Medulla oblongata (tissue), 1 donor: Measurements from ENCODE around the gene CENPU.

ENCODE experiments used
- DNase-seq: peaks from one replicate; pipeline ENCODE4 v3.0.0-alpha.2; 2015; ENCODE audit errors: extremely low spot score

Gene CENPU

DNA sequence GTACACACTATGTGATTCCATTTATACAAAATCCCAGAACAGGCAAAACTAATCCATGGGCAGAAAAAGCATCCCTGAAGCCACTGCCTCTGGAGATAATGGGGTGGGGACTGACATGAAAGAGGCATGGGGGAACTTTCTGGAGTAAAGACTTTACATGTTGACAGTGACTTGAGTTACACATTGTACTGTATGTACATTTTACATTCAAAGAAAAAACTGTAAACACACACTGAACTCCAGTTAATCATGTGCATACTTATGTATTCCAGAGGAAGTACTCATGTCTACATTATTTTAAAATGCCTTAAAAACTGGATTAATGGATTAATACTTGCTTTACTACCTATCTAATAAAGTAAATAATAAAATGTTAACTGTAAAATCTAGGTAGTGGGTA, 21.6 kb downstream of the CENPU start:
- DNase-seq: no peak

DNA sequence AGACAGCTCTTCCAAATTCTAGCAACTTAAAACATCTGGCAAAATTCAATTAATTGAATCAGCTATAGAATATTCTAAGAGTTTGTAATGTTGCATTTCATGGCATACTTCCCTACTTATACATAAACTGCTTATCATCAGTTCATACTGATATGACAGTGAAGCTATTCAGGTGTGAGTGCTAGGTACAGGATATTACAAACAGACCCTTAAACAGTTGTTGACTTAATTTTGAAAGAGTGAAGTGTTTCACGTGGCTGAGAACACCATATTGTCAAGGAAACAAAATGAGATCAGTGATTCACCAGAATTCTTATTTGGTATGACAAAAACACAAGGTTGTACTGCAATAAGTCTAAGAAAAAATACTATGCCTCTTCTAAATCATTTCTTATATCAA, 27.4 kb downstream of the CENPU start:
- no peak for DNase-seq

DNA sequence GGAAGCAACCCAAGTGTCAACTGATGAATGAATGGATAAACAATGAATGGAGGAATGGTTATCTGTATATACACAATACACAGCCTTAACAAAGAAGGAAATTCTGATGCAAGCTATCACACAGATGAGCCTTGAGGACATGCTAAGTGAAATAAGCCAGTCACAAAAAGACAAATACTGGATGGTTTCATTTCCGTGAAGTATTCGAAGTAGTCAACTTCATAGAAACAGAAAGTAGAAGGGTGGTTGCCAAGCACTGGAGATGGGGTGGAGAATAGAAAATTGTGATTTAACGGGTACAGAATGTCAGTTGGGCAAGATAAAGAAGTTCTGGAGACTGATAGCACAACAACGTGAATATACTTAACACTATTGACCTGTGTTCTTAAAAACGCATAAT, 28.2 kb downstream of the CENPU start:
- no peak for DNase-seq

DNA sequence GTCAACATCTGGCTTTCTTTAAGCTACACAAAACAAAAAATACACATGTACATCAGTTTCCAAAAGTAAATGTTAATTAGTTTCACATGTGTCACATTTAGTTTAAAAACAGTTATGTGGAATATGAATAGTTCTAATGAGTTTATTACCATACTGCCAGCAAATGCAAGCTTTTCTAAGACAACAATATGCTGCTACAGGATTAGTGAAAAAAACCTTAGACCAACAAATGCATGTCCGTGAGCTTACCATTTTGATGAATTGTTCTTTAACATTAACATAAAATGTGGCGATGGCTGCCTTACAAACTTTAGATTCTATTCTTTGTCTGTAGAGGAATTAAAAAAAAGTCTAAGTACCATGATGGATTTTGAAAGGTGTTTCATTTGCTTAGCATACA, 31.8 kb downstream of the CENPU start:
- DNase-seq: no peak

DNA sequence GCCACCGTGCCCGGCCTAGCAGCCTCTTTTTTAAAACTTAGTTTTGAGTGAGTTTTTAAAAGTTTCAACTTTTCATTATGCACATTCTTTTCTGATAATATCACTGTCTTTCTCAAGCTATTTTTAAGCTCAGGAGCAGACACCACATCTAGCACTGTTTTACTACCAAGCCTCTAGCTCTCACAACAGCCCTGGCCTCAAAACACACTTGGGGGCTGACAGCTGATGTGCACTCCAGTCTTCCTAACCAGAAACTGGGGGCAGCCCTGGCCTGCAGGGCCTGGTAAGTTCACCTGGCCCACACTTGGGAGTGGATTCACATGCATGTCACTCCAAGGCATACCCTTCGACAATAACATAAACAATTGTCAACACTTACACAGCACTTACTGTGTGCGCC, 34.0 kb downstream of the CENPU start:
- DNase-seq: no peak

DNA sequence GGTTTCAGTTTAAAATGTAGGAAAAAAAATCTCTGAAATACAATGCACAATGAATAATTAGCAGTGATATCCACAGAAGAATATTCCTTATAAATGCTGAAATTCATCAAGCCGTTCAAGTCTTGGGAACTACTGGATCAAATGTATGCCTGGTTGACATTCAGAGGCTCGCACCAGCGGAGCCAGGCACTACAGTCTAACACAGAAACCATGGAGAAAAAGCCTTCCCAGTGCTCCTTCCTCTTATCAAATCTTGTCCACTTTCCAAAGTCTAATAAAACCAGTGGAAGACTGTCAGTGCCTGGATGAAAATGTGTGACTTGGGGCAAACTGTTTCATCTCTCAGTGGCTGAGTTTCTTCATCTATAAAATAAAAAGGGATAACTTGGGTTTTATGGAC, 35.9 kb downstream of the CENPU start:
- peak; percentile 24 for DNase-seq

DNA sequence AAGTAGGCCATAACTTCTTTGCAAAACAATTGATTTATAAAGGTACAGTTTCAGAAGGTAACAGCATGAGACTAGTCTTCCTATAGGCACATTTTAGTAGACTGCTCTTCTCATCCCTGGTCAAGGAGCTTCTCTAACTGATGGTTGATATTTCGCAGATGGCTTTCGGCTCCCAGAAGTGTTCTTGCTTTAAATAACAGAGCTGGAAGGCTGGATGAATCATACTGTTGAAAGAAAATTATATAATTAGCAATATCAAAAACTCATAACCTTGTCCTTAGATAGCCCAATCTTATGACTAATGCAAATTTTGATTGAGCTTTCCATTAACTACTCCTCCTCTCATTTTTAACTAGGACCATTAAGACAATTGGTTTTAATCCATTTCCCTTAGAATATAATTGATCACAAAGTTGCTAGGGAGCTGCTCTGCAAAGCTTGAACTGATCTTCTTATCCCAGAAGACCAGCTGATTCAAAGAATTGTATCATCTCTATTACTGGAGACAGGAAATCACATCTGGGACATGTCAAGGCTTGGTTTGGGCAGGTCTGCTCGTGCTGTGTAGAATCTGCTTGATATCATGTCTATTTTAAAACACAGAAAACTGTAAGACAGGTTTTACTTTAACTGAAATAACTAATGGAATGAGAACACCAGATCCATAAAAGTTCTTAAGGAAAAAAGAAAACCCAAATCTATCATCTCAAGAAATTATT, 38.6 kb downstream of the CENPU start:
- no peak for DNase-seq

DNA sequence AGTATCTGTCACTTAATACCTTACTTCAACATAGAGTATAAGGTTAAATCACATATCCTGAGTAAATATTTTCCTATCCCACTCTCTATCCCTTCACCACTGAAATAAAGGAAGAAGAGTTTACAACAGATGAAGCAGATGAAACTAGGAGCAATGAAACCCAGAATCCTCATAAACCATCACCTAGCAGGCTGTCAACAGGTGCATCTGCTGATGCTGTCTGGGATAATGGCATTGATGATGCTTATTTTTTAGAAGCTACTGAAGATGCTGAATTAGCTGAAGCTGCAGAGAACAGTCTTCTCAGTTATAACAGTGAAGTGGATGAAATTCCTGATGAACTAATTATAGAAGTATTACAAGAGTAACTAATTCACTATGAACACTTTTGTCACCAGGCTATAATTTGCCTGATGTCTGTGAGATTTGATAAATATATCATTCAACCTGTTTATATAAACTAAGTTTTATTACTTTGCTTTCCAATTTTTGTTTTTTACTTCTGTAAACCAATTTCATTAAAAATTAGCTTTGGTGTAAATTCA, 39.4 kb downstream of the CENPU start:
- no peak for DNase-seq

DNA sequence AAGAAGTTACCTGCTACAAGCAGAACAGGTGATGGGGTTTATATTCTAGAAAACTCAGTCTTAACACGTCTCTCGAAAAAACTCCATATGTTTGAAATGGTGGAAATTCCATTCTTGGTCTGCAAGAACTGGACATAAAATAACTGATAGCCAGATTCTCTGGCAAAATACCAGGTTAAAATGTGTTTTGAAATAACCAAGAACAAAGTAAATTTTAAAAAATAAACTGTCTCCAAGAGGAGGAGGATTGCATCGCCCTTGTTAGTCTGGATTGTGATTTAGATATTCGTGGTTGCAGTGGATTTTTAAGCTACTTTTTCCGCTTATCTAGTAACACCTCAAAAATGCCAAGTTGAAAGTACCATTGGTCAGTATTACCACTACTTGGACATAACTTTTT, 40.8 kb downstream of the CENPU start:
- no peak for DNase-seq

DNA sequence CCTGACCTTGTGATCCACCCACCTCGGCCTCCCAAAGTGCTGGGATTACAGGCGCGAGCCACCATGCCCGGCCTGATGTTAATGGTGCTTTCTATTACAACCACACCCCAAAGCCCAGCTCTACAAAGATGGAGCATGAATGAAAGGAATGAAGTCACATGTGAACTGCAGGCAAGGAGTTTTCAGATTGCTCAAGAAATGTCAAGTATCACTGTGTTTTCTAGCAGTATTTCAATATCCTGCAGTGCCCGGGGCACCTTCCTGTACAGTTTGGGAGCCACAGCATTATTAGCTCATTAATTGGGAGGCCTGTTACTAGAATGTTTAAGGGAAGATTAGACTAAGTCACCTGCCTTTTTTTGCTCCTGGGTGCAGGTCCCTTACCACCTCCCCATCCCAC, 44.2 kb downstream of the CENPU start:
- DNase-seq: no peak

DNA sequence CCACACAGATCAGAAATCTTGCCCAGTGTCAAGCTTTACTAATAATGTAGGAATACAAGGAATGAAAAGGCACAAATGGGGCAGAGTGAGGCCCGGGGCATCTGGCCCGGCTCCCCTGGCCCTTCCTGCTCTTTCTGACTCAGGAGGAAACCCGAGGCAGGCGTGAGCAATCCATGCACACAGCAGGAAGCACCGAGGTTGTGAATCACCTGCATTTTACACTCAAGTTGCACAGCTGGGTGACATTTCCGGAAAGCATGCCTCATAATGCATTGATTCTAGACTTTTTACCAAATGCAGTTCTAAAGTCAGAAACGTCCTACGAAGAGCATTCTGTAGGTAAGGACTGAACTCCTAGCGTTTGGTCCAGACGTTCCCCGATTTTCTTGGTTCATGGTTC, 45.4 kb downstream of the CENPU start:
- DNase-seq: no peak

DNA sequence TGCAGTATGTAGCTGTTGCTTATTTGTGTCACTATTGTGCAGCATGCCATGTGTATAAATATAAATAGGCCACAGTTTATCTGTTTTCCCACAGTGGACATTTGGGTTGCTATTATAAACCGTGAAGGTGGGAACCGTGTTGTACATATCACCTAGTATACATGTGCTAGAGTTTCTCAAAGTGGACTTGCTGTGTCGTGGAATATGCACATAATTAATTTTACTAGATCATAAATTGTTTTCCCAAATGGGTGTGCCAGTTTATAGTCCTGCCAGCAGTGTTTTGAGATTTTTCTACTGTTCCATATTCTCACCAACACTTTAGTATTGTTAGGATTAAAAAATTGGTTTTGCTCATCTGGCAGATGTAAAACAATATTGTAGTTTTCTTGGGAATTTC, 45.9 kb downstream of the CENPU start:
- no peak for DNase-seq

DNA sequence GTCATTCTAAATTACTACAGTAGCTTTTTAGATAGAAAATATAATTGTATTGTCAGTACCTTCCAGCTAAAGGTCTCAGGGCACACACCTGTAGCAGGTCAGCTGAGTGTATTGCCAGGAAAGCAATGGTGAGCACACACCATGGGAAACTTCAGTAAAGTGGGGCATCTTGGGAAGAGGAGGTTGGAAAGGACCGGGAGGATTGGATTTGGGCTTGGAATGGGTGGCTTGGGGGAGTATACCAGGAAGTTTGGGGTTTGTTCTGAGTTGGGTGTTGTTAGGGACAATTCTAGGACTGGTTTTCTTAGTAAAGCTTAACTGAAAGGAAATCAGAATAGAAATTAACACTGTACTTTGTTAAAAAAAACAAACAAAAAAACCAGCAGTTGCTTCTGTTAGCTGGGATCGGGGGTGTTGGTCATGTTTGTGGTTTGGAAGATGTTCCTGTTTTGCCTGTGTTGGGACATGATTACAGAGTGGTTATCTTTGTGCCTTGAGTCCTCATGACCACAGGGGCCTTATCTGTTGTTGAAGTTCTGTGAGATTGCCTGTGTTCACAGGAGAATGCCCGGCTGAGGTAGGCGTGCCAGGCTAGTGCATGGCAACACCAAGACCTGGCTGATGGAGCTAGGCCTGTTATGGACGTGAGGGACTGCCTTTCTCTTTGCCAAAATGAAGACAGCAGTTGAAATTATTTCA, 49.3 kb downstream of the CENPU start:
- peak; percentile 16 for DNase-seq

DNA sequence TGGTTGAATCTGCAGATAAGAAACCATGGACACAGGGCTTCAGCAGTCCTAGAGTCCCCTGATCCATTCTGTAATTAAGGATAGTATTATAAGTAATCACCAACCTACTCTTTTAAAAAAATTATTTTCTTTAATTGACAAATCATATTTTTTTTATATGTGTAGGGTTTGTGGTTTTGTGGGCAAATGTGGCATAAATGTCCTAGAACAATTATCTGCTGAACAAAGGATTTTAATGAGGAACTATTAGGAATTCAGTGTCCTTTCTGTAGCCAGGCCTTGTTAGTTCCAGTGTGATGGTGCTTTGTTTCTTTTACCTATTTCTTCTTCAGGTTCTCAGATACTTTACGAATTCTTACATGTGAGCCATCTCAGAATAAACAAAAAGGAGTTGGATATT, 52.0 kb downstream of the CENPU start:
- DNase-seq: no peak

DNA sequence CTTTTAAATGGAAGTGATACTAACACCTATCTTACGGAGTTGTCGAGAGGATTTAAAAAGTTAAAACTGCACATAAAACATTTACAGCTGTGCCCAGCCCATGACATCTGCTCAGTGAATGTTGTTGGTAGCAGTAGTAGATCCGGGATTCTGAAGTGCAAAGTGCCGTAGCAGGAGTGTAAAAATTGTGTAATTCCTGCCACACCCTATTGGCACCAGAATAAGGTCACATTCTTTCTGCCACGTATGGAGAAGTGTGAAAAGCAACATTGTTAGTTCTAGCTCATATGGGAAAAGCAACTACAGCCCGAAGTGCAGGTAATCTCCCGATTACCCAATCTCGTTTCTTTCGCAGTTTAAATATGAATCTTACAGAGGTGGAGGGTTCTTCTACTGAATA, 53.2 kb downstream of the CENPU start:
- DNase-seq: no peak

DNA sequence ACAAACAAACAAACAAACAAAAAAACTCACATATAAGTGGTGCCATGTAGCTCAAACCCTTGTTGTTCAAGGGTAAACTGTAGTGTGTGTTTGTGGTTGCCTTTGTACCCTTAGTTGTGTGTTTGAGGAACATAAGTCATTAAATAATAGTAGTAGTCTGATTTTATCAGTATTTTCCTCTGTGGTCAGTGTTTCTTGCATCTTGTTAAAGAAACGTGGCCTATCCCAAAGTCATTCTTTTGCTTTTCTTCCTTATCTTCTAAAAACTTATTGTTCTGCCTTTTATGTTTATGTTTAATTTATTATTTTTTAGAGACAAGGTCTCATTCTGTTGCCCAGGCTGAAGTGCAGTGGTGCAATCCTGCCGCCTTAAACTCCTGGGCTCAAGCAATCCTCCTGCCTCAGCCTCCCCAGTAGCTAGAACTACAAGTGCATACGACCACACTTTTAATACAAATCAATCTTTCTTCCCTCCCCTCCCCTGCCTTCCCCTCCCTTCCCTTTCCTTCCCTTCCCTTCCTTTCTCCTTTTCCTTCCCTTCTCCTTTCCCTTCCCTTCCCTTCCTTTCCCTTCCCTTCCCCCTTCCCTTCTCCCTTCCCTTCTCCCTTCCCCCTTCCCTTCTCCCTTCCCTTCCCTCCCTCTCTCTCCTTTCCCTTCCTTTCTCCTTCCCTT, 57.9 kb downstream of the CENPU start:
- no peak for DNase-seq

DNA sequence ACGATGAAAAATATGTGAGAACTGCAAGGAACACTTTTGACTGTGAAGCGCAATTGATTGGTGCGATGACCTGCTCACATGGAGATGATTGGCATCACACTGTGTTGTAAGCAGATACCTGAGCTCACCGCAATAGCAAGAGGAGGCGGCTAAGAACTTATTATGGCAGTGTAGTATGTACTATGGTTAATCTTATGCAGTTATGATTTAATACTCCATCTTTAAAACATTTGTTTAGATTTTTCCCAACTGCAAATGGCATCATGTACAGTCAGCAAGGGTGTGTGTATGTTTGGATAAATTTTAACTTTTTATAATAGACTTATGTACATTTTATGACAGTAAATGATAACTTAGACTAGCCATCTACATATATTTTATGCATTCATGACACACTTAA, 58.9 kb downstream of the CENPU start:
- DNase-seq: no peak

DNA sequence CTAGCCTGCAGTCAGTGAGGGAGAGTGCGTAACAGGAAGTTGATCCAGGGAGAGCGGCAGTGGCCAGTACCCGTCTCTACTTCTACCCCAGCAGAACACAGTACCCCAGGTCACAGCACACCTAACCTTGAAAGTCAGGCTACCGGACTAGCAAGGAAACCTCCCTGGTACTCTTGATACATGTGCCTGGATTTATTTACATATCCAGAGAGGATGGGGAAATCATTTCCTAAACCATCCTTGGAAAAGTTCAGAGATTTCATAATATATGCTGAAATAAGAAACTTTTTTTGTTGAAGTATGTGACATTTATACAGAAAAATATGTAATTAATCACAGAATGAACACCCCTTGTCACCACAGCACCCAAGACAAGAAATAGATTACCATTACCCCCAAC, 59.9 kb downstream of the CENPU start:
- no peak for DNase-seq

DNA sequence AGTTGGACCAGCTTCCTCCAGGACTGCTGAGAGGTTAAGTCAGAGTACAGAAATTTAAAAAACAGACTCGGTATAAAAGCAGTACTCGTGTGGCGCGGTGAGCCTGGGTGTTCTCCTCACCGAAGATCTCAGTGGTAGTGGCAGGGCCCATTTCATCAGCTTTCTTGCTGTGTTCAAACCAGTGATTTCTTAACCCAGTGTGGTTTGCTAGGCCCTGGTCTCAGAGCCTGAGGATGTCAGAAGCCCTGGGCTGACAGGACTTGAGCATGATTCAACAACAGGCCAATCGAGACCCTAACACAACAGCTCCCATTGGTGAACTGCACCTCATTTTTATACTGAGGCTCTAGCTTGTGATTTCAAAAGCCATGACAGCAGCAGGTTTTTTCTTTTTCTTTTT, 61.2 kb downstream of the CENPU start:
- DNase-seq: no peak

DNA sequence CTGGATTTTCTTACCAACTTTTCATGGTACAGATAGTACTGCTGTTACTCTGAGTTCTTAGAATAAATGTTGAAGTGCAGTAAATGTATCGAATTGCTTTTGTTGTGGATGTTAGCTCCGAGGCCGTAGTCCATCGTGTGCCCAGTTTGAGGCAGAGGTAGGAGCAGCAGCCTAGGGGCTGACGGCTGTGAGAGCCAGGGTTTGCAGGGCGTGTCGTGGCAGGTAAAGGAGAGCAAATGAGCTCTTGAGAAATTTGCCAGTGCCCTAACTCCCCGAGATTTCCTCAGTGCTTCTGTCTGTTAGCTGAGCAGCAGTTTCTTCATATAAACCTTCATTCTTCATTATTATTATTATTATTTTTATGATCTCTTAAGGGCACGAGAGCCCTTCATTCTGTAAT, 62.8 kb downstream of the CENPU start:
- DNase-seq: no peak

DNA sequence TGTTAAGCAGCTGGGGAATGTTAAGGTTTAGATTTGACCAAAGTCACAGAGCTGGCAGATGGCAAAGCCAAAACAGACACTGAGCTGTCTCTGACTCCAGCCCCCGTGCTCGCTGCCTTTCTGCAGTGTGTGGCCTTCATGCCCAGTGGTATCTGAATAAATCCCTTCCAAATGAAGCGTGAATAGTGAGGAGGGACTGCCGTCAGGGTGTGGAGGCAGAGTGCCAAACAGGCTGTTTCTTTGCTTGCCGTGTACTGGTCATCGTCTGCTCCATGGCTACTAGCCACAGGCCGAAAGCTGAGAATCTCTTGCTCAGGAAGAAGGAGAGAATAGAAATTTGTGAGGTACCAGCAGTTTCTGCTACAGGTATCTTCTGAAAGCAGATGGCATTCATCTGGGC, 64.6 kb downstream of the CENPU start:
- peak; percentile 14 for DNase-seq

DNA sequence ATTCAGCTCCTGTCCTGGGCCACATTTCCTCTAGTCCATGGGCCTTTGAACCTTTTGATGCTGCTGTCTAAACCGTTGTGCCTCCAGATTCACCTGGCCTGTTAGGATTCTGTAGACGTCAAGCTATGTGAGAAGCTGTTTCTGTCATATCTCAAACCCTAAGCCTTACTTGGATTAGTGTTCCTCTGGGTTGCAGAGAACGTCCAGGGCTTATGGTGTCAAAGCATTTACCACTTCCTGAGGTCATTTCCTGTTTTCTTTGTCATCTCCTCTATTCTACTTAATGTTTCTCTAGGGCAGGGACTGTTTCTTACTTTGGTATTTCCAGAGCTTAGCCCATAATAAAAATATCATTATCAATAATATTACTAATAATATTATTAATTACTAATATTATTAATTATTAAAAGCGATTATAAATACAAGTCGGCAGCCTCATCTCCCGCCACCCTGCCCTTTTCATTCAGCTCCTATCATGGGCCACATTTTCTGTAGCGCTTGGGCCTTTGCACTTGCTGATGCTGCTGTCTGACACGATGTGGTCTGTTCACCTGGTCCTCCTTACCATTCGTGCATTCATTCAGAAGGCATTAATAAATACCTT, 65.3 kb downstream of the CENPU start:
- DNase-seq: no peak

DNA sequence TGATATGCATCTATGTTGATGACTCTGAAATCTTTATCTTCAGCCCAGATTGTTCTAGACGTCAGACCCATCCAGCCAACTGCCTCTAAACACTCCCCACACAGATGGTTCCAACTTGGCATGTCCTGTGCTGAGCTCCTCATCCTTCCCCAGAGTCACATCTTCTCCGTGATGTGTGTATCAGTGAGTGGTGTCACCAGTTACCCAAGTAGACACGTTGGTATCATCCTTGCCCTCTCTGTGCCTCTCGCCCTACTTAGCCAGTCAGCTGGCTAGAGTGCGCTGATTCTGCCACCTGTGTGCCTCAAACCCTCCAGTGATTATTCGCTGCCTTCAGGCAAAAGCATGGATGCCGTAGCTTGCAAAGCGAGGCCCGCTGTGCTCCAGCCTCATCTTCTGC, 65.8 kb downstream of the CENPU start:
- no peak for DNase-seq
